Lower lobe of right lung (tissue), 2 donors: ENCODE results near the gene TNS4. TPM values are rescaled to one million over a fixed set of nuclear protein-coding genes. Genes with fewer than 3 reads are reported as not detected.

ENCODE experiments used
- ATAC-seq, 2 donors: fragments of 200-7000 bp; cut with Tn5 transposase; one replicate each; pipeline ENCODE4 v1.9.1; 2020 to 2022; ENCODE audit warnings: mild to moderate bottlenecking in 2 of 2, moderate library complexity in 2 of 2
- DNase-seq: peaks from one replicate; pipeline ENCODE4 v3.0.0-alpha.2; 2020
- H3K27ac ChIP-seq: fragments of 200-600 bp; one replicate; pipeline ENCODE4 v1.8.0; 2022
- H3K27me3 ChIP-seq: fragments of 200-600 bp; one replicate; pipeline ENCODE4 v1.8.0; 2022; ENCODE audit warnings: low read depth
- H3K36me3 ChIP-seq: fragments of 200-600 bp; one replicate; pipeline ENCODE4 v1.8.0; 2022; ENCODE audit warnings: mild to moderate bottlenecking
- H3K4me1 ChIP-seq: fragments of 200-600 bp; one replicate; pipeline ENCODE4 v1.8.0; 2022
- H3K4me3 ChIP-seq: fragments of 200-600 bp; one replicate; pipeline ENCODE4 v1.8.0; 2022; ENCODE audit warnings: mild to moderate bottlenecking
- H3K9me3 ChIP-seq: fragments of 200-600 bp; one replicate; pipeline ENCODE4 v1.8.0; 2022
- intact Hi-C: fragments of 100-400 bp; cut with DNase I; formaldehyde crosslinking; loops from one replicate; pipeline ENCODE4 v1.11.0; 2022
- total RNA-seq: library from RNA; stranded (reverse); fragmentation: NEBNext Ultra II Directional; extraction: Animal tissue kit (Norgen Biotek cat#: 25700); gene quantifications from one replicate; pipeline ENCODE4 v1.2.1, GENCODE V29; 2021
- TF ChIP-seq, protein P1 (sequence below): fragments of 200-600 bp; IDR thresholded peaks from one replicate; pipeline ENCODE4 v1.8.0; 2022; ENCODE audit warnings: antibody characterized with exemption, mild to moderate bottlenecking
- donor health status: DM: no; HTN: yes; CAD: no; lungs with severe emphysema.

TNS4 gene
- total RNA-seq, 1 donor from 2014 or later = 0.68 TPM

DNA sequence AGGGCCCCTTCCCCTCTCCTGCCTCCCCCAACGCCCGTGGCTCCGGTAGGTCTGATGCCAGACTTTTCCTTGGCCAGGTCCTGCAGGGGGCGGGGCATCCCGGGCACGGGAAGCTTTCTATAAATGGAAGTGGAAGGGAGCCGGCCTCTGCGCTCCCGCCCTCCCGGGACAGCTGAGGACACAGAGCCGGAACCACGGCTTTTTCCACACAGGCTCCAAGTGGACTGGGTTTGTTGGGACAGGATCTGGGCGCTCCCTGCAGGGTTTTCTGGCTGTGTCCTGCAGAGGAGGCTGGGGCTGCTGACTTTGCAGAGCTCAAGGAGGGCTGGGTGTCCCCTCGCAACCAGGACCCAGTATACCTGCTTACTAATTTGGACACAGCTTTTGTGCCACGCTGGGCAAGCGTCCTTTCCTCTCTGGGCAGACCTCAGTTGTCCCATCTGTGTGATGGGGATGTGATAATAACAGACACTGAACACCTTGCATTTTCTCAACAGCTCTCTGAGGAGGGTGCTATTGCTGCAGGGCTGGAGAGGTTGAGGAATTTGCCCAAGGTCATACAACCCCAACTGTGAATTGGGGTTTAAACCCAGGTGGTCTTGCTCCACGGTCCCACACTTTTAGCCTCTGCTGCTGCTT is 1.8 kb downstream of the TNS4 start:
- H3K4me1 ChIP-seq = peaks cover 29% of the 10 kb centered on the region
- ATAC-seq (peak; percentile 90 to 92), DNase-seq (peak; percentile 91)
- H3K36me3 ChIP-seq = no peaks in the 10 kb centered on the region
- intact Hi-C loops = no loop called here
- H3K9me3 ChIP-seq = no peaks in the 10 kb centered on the region
- H3K27me3 ChIP-seq = no peaks in the 10 kb centered on the region
- TF ChIP-seq, protein P1, sequence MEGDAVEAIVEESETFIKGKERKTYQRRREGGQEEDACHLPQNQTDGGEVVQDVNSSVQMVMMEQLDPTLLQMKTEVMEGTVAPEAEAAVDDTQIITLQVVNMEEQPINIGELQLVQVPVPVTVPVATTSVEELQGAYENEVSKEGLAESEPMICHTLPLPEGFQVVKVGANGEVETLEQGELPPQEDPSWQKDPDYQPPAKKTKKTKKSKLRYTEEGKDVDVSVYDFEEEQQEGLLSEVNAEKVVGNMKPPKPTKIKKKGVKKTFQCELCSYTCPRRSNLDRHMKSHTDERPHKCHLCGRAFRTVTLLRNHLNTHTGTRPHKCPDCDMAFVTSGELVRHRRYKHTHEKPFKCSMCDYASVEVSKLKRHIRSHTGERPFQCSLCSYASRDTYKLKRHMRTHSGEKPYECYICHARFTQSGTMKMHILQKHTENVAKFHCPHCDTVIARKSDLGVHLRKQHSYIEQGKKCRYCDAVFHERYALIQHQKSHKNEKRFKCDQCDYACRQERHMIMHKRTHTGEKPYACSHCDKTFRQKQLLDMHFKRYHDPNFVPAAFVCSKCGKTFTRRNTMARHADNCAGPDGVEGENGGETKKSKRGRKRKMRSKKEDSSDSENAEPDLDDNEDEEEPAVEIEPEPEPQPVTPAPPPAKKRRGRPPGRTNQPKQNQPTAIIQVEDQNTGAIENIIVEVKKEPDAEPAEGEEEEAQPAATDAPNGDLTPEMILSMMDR = no peak
- H3K4me3 ChIP-seq = peak overlapping the region; percentile 2
- H3K27ac ChIP-seq = peak overlapping the region; percentile 1

- H3K9me3 ChIP-seq = no peaks in the 10 kb centered on the region
- DNase-seq (no peak), ATAC-seq (peak; percentile 35 to 58)
- no peaks in the 10 kb centered on the region for H3K36me3 ChIP-seq
- no peaks in the 10 kb centered on the region for H3K27me3 ChIP-seq
- H3K4me3 ChIP-seq = no peak overlapping the region
- intact Hi-C loops = no loop called here
- H3K27ac ChIP-seq = no peak overlapping the region
- H3K4me1 ChIP-seq = peaks cover 29% of the 10 kb centered on the region
- TF ChIP-seq, protein P1 = no peak
Observed at GRCh38 chr17:40498281-40499084, 2.9 kb downstream of the TNS4 start.

DNA sequence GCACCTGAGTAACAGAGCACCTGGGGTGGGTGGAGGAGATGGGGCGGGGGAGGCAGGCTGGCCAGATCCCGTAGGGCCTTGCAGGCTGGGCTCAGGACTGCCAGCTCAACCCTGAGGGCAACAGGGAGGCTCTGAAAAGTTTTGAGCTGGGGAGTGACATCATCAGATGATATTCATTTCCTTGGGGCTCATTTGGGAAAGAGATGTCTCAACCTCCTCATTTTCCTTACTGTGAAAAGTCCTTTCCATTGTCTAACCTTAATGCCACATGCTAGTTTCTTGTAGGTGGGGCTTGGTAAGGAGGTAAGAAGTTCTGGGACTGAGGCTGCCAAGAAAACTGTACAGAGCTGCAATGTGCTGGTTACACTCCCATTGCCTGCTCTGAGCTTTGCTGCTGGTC is 3.7 kb downstream of the TNS4 start:
- H3K4me1 ChIP-seq = peaks cover 29% of the 10 kb centered on the region
- intact Hi-C loops = no loop called here
- H3K27ac ChIP-seq = peak overlapping the region; percentile 46
- no peak for DNase-seq
- H3K27me3 ChIP-seq = no peaks in the 10 kb centered on the region
- TF ChIP-seq, protein P1 = no peak
- no peaks in the 10 kb centered on the region for H3K9me3 ChIP-seq
- no peak for ATAC-seq
- no peak overlapping the region for H3K4me3 ChIP-seq
- H3K36me3 ChIP-seq = no peaks in the 10 kb centered on the region

DNA sequence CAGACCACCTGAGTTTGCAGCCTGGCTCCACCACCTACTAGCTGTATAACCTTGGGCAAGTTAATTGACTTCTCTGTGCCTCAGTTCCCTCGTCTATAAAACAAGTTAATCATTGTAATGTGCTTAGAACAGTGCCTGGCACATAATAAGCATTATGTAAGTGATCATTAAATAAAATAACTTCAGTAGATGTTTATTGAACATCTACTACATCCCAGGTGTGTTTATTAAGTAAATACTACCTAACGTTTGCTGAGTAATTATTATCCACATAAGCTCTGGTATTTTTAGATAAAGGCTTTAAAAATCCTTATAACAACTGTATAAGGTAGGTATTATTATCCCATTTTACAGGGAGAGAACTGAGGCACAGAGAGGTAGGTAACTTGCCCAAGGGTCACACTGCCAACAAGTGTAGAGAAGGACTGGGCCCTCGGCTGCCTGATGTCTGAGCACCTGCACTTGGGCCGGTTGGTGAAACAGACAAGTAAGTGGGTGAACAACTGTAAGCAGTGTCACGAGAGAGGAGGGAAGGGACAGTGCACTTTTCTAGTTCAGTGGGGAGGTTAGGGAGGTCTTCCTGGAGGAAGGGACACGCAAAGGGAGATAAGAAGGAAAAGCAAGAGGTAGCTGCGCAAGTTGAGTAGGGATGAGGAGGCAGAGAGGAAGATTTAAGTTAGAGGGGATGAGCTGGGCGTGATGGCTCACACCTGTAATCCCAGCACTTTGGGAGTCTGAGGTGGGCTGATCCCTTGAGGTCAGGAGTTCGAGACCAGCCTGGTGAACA is 4.6 kb downstream of the TNS4 start:
- Histone ChIP-seq H3K4me3 (no peak overlapping the region), H3K9me3 (no peaks in the 10 kb centered on the region), H3K27me3 (no peaks in the 10 kb centered on the region), H3K36me3 (no peaks in the 10 kb centered on the region), H3K27ac (no peak overlapping the region), H3K4me1 (peaks cover 29% of the 10 kb centered on the region)
- ATAC-seq (no peak), DNase-seq (no peak)
- TF ChIP-seq, protein P1 = no peak
- intact Hi-C loops = no loop called here

- Histone ChIP-seq H3K4me3 (no peak overlapping the region), H3K27ac (no peak overlapping the region), H3K36me3 (no peaks in the 10 kb centered on the region), H3K9me3 (no peaks in the 10 kb centered on the region), H3K27me3 (no peaks in the 10 kb centered on the region), H3K4me1 (peaks cover 29% of the 10 kb centered on the region)
- intact Hi-C loops = no loop called here
- TF ChIP-seq, protein P1 = no peak
- ATAC-seq = no peak
- DNase-seq = no peak
Observed at GRCh38 chr17:40496170-40496569, 5.3 kb downstream of the TNS4 start.
